ENCODE measurements around the gene PTPRR. TPM values are rescaled to one million over a fixed set of nuclear protein-coding genes. Genes with fewer than 3 reads are reported as not detected.

PTPRR gene
- total and polyA plus RNA-seq, 7 donors: 0.99 to 38.6 (median 4.2) TPM

DNA sequence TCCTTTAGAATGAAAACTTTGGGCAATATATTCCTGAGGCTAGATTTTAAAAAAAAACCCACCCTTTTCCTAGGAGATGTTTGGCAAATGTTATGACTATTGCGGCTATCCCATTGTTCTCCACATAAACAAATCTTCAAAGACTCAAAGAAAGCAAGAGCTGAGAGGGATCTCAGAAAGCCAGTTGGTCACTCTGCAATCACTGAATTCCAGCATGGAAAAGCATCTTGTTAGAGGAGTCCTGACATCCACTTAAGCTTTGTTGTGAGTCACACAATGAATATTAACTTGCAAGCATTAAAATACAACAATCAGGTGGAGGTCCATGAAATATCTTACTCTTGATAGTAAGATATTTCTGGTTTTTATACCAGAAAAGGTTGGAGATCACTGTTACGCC, 272.3 kb downstream of the PTPRR start:
- no peak for DNase-seq
- no peaks in the 10 kb centered on the region for H3K9me3 ChIP-seq
- 94 to 95% methylated on average over 2 of the region's 2 CpGs for WGBS, 2 donors
- no peaks in the 10 kb centered on the region for H3K27me3 ChIP-seq
- no peaks in the 10 kb centered on the region for H3K36me3 ChIP-seq
- no peak for TF ChIP-seq CTCF (IDR thresholded peaks at IDR 0.05)
- no peak for TF ChIP-seq POLR2AphosphoS5 (IDR thresholded peaks at IDR 0.05)
- no peak for TF ChIP-seq POLR2A (IDR thresholded peaks at IDR 0.05)
- TF ChIP-seq EP300 (IDR thresholded peaks at IDR 0.05): no peak
- intact Hi-C loops (cut with DNase I): no loop called here
- no peak overlapping the region for H3K27ac ChIP-seq
- peaks cover 0 to 4% (median 0%) of the 10 kb centered on the region in 4 donors for H3K4me1 ChIP-seq
- no peak overlapping the region for H3K4me3 ChIP-seq

- 81 to 82% methylated on average over 1 of the region's 1 CpG for WGBS, 2 donors
- H3K4me1 ChIP-seq: peaks cover 0 to 4% (median 0%) of the 10 kb centered on the region in 4 donors
- H3K9me3 ChIP-seq: no peaks in the 10 kb centered on the region
- H3K4me3 ChIP-seq: no peak overlapping the region
- TF ChIP-seq POLR2AphosphoS5 (IDR thresholded peaks at IDR 0.05) (no peak), CTCF (IDR thresholded peaks at IDR 0.05) (no peak), POLR2A (IDR thresholded peaks at IDR 0.05) (no peak), EP300 (IDR thresholded peaks at IDR 0.05) (no peak)
- no peaks in the 10 kb centered on the region for H3K36me3 ChIP-seq
- no peak overlapping the region for H3K27ac ChIP-seq
- no peaks in the 10 kb centered on the region for H3K27me3 ChIP-seq
- intact Hi-C loops (cut with DNase I): no loop called here
- no peak for DNase-seq
Measured at GRCh38 chr12:70646850-70647249, 273.7 kb downstream of the PTPRR start.

DNA sequence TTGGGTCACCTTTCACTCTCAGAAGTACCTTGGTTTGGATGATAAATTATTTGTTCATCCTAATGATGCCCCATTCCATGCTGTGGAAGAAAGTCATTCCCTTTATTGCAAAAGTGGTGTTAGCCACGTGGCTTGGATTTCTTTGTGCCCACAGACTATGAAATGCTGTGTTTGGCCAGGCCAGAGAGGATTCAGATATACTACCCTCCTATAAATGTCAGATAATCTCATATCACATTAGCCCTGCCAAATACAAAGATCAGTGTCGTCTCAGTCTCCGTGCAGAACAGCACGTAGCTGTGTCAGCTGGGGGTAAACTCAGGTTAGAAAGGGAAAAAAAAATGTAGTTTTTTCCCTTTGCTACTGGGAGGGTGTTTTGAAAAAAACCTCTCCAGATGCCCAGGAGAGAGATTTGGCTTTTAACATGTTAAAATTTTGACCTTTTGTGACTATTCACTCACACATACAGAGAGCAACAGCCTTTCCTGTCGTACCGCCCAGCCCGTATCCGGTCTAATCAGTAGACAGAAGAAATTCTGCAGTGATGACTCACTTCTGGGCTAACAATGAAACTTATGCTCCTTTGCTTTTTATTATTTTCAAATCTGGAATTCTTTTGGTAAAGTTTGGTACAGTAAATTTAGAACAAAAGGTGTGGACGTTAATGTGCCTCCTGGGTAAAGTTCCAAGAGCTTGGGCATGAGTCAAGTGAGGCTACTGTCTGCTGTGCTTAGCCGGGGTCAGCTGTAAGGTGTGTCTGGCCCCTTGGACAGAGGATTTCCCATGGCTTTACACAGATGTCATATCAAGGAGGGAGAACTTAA, 274.8 kb downstream of the PTPRR start:
- TF ChIP-seq POLR2AphosphoS5 (IDR thresholded peaks at IDR 0.05) (peak in 3 of 4 donors; percentile 15 to 49 (median 38)), CTCF (IDR thresholded peaks at IDR 0.05) (no peak)
- Histone ChIP-seq H3K27me3 (no peaks in the 10 kb centered on the region), H3K4me1 (peaks cover 0 to 4% (median 0%) of the 10 kb centered on the region in 4 donors), H3K36me3 (no peaks in the 10 kb centered on the region), H3K9me3 (no peaks in the 10 kb centered on the region), H3K27ac (peak overlapping the region in 1 of 4 donors; percentile 27), H3K4me3 (no peak overlapping the region)
- 6 to 23% methylated on average over 10 of the region's 10 CpGs for WGBS, 2 donors
- intact Hi-C loops (cut with DNase I): no loop called here
- DNase-seq: no peak

- 81 to 94% methylated on average over 2 of the region's 2 CpGs for WGBS, 2 donors
- TF ChIP-seq POLR2A (IDR thresholded peaks at IDR 0.05) (no peak), EP300 (IDR thresholded peaks at IDR 0.05) (no peak), POLR2AphosphoS5 (IDR thresholded peaks at IDR 0.05) (no peak), CTCF (IDR thresholded peaks at IDR 0.05) (no peak)
- DNase-seq: no peak
- intact Hi-C loops (cut with DNase I): no loop called here
- no peak overlapping the region for H3K4me3 ChIP-seq
- H3K27ac ChIP-seq: no peak overlapping the region
- no peaks in the 10 kb centered on the region for H3K27me3 ChIP-seq
- no peaks in the 10 kb centered on the region for H3K9me3 ChIP-seq
- H3K4me1 ChIP-seq: peaks cover 0 to 4% (median 0%) of the 10 kb centered on the region in 4 donors
- no peaks in the 10 kb centered on the region for H3K36me3 ChIP-seq
Measured at GRCh38 chr12:70644861-70645260, 275.7 kb downstream of the PTPRR start.
